SK-N-SH treated with all-trans-retinoic acid at 6 μM for 48 hours (cell line): ENCODE measurements around the gene ODAPH.

Experiments
- RARB ChIP-seq: fragments of 250-450 bp; sonication (Bioruptor Pico); IDR thresholded peaks from 2 replicates; pipeline ENCODE4 v1.8.0; 2021; ENCODE audit warnings: mild to moderate bottlenecking, moderate library complexity
- SNAI2 ChIP-seq: fragments of 250-450 bp; sonication (Bioruptor Pico); IDR thresholded peaks from 2 replicates; pipeline ENCODE4 v1.5.0; 2020; ENCODE audit warnings: mild to moderate bottlenecking, moderate library complexity
- ZFP3 ChIP-seq: fragments of 250-450 bp; sonication (Bioruptor Pico); IDR thresholded peaks from 2 replicates; pipeline ENCODE4 v1.5.0; 2020; ENCODE audit warnings: mild to moderate bottlenecking, moderate library complexity
- TF ChIP-seq, protein P1 (sequence below): fragments of 250-450 bp; sonication (Bioruptor Pico); IDR thresholded peaks from 2 replicates; pipeline ENCODE4 v1.8.0; 2021; ENCODE audit warnings: low read depth, mild to moderate bottlenecking, moderate library complexity, borderline replicate concordance
- TF ChIP-seq, protein P2 (sequence below): fragments of 250-450 bp; sonication (Bioruptor Pico); IDR thresholded peaks from 2 replicates; pipeline ENCODE4 v1.5.1; 2020; ENCODE audit warnings: low read depth, mild to moderate bottlenecking, moderate library complexity

DNA sequence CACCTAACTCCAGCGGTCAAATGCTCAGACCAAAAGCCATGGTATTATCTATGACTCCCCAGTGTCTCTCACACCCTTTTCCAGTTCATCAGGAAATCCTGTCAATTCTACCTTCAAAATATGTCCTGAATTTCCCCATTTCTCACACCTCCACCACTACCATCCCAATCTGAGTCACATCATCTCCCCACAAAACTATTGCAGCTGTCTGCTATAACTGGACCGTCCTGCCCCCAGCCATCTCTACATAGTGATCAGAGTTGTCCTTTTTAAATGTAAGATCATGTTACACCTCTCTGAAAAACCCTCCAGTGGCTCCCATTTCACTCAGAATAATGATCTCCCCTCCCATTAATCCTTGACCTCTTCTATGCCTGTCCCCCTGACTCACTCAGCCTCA lies 6.8 kb upstream of the ODAPH start:
- TF ChIP-seq, protein P1, sequence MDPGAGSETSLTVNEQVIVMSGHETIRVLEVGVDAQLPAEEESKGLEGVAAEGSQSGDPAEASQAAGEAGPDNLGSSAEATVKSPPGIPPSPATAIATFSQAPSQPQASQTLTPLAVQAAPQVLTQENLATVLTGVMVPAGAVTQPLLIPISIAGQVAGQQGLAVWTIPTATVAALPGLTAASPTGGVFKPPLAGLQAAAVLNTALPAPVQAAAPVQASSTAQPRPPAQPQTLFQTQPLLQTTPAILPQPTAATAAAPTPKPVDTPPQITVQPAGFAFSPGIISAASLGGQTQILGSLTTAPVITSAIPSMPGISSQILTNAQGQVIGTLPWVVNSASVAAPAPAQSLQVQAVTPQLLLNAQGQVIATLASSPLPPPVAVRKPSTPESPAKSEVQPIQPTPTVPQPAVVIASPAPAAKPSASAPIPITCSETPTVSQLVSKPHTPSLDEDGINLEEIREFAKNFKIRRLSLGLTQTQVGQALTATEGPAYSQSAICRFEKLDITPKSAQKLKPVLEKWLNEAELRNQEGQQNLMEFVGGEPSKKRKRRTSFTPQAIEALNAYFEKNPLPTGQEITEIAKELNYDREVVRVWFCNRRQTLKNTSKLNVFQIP, result no peak
- TF ChIP-seq ZFP3 (CRISPR knock-in tag), result no peak
- no peak for TF ChIP-seq SNAI2 (CRISPR knock-in tag)
- no peak for TF ChIP-seq RARB (CRISPR knock-in tag)
- TF ChIP-seq, protein P2, sequence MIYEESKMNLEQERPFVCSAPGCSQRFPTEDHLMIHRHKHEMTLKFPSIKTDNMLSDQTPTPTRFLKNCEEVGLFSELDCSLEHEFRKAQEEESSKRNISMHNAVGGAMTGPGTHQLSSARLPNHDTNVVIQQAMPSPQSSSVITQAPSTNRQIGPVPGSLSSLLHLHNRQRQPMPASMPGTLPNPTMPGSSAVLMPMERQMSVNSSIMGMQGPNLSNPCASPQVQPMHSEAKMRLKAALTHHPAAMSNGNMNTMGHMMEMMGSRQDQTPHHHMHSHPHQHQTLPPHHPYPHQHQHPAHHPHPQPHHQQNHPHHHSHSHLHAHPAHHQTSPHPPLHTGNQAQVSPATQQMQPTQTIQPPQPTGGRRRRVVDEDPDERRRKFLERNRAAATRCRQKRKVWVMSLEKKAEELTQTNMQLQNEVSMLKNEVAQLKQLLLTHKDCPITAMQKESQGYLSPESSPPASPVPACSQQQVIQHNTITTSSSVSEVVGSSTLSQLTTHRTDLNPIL, result no peak
